Measurements from ENCODE around the gene GMDS.
"Not testable (repeated sequence)": the region's sequence is repeated elsewhere in the genome, so short reads cannot be mapped to it uniquely, and the experiment has no call there.

GMDS gene

GRCh38 chr6:1765160-1765903 lies 480.1 kb downstream of the GMDS start:
- FAIRE-seq (no peak), DNase-seq (ENCODE audit: insufficient read length, low spot score) (no peak)

GRCh38 chr6:1764397-1764987 lies 480.9 kb downstream of the GMDS start:
- DNase-seq (ENCODE audit: insufficient read length, low spot score) (no peak), FAIRE-seq (no peak)

GRCh38 chr6:1763404-1763803 lies 482.0 kb downstream of the GMDS start:
- DNase-seq (ENCODE audit: insufficient read length, low spot score) (no peak), FAIRE-seq (no peak)

- no peak for DNase-seq (ENCODE audit: insufficient read length, low spot score)
- no peak for FAIRE-seq
These were observed 483.2 kb downstream of the GMDS start for GRCh38 chr6:1762203-1762602.

- no peak for FAIRE-seq
- no peak for DNase-seq (ENCODE audit: insufficient read length, low spot score)
These were observed 483.9 kb downstream of the GMDS start for GRCh38 chr6:1761477-1761877.

GRCh38 chr6:1760876-1761275 lies 484.5 kb downstream of the GMDS start:
- DNase-seq (ENCODE audit: insufficient read length, low spot score) (no peak), FAIRE-seq (no peak)

GRCh38 chr6:1759870-1760269 lies 485.5 kb downstream of the GMDS start:
- no peak for DNase-seq (ENCODE audit: insufficient read length, low spot score)
- FAIRE-seq: no peak

GRCh38 chr6:1758076-1758679 lies 487.2 kb downstream of the GMDS start:
- FAIRE-seq: no peak

GRCh38 chr6:1757131-1757530 lies 488.3 kb downstream of the GMDS start:
- no peak for FAIRE-seq
- DNase-seq (ENCODE audit: insufficient read length, low spot score): no peak

More at GRCh38 chr6:1758076-1758679, 487.2 kb downstream of the GMDS start:
- DNase-seq (ENCODE audit: insufficient read length, low spot score): no peak

GRCh38 chr6:1756472-1757129 lies 488.8 kb downstream of the GMDS start:
- no peak for FAIRE-seq
- DNase-seq (ENCODE audit: insufficient read length, low spot score): no peak

- DNase-seq (ENCODE audit: insufficient read length, low spot score); FAIRE-seq: not testable (repeated sequence)
These were observed 494.3 kb downstream of the GMDS start for GRCh38 chr6:1751063-1751462.

- FAIRE-seq: no peak
- DNase-seq (ENCODE audit: insufficient read length, low spot score): no peak
These were observed 496.4 kb downstream of the GMDS start for GRCh38 chr6:1749041-1749440.

GRCh38 chr6:1747531-1747930 lies 497.9 kb downstream of the GMDS start:
- no peak for FAIRE-seq
- no peak for DNase-seq (ENCODE audit: insufficient read length, low spot score)

GRCh38 chr6:1747003-1747402 lies 498.4 kb downstream of the GMDS start:
- DNase-seq (ENCODE audit: insufficient read length, low spot score) (no peak), FAIRE-seq (no peak)

GRCh38 chr6:1745814-1746213 lies 499.6 kb downstream of the GMDS start:
- DNase-seq (ENCODE audit: insufficient read length, low spot score) (no peak), FAIRE-seq (no peak)

GRCh38 chr6:1744543-1744942 lies 500.9 kb downstream of the GMDS start:
- no peak for FAIRE-seq
- DNase-seq (ENCODE audit: insufficient read length, low spot score): no peak

- DNase-seq (ENCODE audit: insufficient read length, low spot score) (no peak), FAIRE-seq (no peak)
These were observed 505.7 kb downstream of the GMDS start for GRCh38 chr6:1739680-1740079.

GRCh38 chr6:1739220-1739619 lies 506.2 kb downstream of the GMDS start:
- FAIRE-seq: no peak
- DNase-seq (ENCODE audit: insufficient read length, low spot score): no peak

GRCh38 chr6:1738558-1739081 lies 506.8 kb downstream of the GMDS start:
- no peak for DNase-seq (ENCODE audit: insufficient read length, low spot score)
- no peak for FAIRE-seq

GRCh38 chr6:1737463-1738311 lies 507.7 kb downstream of the GMDS start:
- peak; percentile 99 for FAIRE-seq
- no peak for DNase-seq (ENCODE audit: insufficient read length, low spot score)

Data from HTR-8/SVneo (cell line).